Left hindlimb (tissue), 1 donor: ENCODE data around the gene USP20.
"Not testable (repeated sequence)": the region's sequence is repeated elsewhere in the genome, so short reads cannot be mapped to it uniquely, and the experiment has no call there.

Experiments
- DNase-seq: peaks from one replicate; pipeline ENCODE4 v3.0.0-alpha.2; 2018

USP20 gene

DNA sequence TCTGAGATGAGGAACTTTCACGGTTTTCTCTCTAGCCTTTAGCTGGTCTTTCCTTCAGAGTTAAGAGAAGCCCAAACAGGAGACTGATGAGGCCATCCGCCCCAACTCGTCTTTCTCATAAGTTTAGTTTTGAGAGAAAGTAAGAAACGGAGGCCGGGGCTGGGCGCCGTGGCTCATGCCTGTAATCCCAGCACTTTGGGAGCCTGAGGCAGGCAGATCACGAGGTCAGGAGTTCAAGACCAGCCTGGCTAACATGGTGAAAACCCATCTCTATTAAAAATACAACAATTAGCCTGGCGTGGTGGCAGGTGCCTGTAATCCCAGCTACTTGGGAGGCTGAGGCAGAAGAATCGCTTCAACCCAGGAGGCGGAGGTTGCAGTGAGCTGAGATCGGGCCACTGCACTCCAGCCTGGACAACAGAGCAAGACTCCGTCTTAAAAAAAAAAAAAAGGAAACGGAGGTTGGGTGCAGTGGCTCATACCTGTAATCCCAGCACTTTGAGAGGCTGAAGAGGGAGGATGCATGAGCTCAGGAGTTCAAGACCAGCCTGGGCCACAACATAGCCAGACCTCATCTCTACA lies 55.6 kb downstream of the USP20 start:
- DNase-seq = not testable (repeated sequence)

- no peak for DNase-seq
Measured at GRCh38 chr9:129891569-129891968, 56.3 kb downstream of the USP20 start.

DNA sequence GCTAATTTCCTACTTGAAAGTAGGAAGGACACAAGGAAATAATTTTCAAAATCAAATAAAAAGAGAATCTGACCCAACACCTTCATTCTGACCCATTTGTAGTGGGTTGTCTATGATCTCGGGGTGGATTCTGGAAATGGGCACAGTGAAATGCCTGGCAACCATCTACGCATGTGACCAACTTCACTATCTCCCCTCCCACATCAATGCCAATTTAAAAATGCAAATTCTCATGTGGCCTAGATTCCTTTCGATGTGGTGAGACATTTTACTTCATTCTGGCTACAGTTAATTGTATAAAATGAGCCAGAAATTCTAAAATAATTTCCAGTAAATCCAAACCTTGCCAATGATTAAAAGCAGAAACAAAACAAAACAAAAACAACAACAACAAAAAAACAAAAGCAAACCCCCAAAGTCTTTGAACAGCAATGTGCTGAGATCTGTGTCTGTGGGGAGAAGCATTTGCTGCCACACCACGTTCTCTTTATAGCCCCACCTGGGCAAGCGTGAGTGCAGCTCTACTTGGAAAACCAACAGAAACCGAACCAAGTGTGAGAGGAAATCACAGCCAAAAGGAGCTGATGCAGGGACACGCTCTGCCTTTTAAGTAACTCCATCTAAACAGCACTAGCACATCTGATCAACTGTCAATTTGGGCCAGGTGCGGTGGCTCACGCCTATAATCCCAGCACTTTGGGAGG lies 59.0 kb downstream of the USP20 start:
- no peak for DNase-seq

- DNase-seq = no peak
Measured at GRCh38 chr9:129895376-129896268, 60.4 kb downstream of the USP20 start.

- no peak for DNase-seq
Measured at GRCh38 chr9:129897263-129897662, 62.0 kb downstream of the USP20 start.

DNA sequence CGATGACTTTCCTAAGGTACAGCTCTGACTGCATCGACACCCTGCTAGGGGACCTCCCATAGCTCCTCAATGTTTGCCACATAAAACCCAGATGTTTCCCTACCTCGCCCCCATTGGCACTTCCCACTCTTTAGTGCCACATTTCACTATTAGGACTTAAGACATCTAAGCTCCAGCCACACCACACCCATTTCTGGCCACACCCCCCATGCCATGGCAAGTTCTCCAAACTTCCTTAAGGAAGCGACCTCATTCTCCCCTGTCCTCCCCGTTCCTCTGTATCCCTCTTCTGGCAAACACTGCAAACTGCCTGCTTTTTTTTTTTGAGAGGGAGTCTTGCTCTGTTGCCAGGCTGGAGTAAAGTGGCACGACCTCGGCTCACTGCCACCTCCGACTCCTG lies 62.9 kb downstream of the USP20 start:
- DNase-seq = no peak

DNA sequence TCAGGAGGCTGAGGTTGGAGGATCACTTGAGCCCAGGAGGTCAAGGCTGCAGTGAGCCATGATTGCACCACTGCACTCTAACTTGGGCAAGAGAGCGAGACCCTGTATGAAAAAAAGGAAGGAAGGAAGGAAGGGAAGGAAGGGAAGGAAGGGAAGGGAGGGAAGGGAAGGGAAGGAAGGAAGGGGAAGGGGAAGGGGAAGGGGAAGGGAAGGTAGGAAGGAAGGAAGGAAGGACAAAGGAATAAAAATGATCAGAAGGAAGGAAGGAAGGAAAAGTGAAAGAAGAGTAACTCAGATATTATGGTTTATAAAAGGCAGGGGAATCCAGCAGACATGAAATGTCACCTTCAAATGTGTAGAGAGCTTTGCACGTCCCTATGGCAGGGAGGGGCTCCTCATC lies 64.4 kb downstream of the USP20 start:
- no peak for DNase-seq

GRCh38 chr9:129900263-129901027 lies 65.2 kb downstream of the USP20 start:
- DNase-seq = no peak

DNA sequence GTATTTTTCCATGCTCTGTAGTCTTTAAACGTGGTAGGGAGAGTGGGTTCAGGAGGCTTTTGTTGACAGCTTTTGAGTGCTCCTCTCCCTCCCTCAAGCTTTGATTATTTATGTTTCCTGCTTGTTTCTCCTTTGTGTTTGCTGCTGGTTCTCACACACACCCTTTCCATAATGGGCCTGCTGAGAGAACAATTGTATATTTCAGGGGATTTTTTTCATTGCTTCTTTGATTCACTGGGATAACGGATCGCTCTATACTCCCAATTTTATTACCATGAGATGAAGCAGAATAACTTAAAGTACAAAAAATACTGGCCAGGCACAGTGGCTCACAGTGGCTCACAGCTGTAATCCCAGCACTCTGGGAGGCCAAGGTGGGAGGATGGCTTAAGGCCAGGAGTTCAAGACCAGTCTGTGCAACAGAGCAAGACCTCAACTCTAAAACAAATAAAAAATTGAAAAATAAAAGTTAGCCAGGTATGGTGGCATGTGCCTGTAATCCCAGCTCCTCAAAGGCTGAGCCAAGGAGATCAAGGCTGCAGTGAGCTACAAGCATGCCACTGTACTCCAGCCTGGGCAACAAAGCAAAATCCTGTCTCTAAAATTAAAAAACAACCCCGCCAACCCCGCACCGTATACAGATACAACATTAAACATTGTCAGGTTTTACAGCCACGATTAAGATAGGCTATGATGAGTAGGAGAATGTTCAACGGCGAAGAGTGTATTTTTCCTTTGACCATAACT lies 66.9 kb downstream of the USP20 start:
- DNase-seq = no peak

GRCh38 chr9:129902740-129903134 lies 67.5 kb downstream of the USP20 start:
- DNase-seq = no peak

GRCh38 chr9:129904734-129905133 lies 69.5 kb downstream of the USP20 start:
- no peak for DNase-seq

GRCh38 chr9:129906298-129906697 lies 71.0 kb downstream of the USP20 start:
- DNase-seq = no peak

GRCh38 chr9:129907201-129907600 lies 71.9 kb downstream of the USP20 start:
- no peak for DNase-seq

GRCh38 chr9:129908906-129909305 lies 73.6 kb downstream of the USP20 start:
- DNase-seq = no peak

GRCh38 chr9:129909851-129910250 lies 74.6 kb downstream of the USP20 start:
- DNase-seq = no peak

GRCh38 chr9:129910628-129911567 lies 75.6 kb downstream of the USP20 start:
- DNase-seq = no peak

- no peak for DNase-seq
Measured at GRCh38 chr9:129914051-129914450, 78.8 kb downstream of the USP20 start.

- DNase-seq = no peak
Measured at GRCh38 chr9:129916707-129917106, 81.4 kb downstream of the USP20 start.

- no peak for DNase-seq
Measured at GRCh38 chr9:129918296-129918950, 83.2 kb downstream of the USP20 start.

DNA sequence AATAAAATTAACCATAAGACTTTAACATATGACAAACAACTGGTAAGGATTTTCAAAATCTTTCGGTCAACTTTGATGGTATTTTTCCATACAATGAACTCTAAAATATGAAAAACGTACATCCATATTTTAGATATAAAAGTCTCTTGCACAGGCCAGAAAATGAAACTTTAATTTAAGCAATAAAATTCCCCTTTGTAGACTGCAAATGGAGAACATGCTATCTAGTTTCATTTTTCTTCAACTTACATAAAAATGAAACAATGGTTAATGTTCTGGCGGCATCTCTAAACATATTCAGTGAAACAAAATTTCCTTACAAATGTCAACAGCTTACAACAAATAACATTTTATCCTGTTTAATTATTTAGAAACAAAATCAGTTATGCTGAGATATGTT lies 84.0 kb downstream of the USP20 start:
- DNase-seq = no peak

DNA sequence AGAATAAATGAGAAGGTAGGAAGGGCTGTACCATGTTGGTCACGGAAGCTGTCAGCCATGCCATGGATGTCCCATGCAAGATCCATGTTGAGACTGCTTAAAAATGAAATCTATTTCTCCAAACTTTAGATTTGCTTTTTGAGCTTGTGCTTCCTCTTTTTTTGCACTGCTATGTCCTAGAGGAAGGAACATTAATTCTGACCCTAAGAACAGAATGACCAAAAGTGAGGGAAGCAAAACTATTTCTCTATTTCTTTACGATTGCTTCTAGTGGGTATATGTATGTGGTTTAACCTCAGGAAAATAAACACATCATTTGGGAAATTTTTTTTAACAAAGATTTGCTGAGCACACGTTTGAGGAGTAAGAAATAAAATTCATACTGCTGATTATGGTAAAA lies 84.6 kb downstream of the USP20 start:
- DNase-seq = no peak
